ENCODE data around the gene ADAMTS15.

GRCh38 chr11:130470832-130471706 lies 22.6 kb downstream of the ADAMTS15 start:
- TF ChIP-seq CTCF (IDR thresholded peaks at IDR 0.05) (no peak), POLR2A (IDR thresholded peaks at IDR 0.05) (no peak)
